ENCODE data around the gene OSBPL2.

GRCh38 chr20:62241506-62241905 is 3.2 kb downstream of the OSBPL2 start:
- TF ChIP-seq POLR2A (IDR thresholded peaks at IDR 0.05) (no peak), CTCF (IDR thresholded peaks at IDR 0.05) (no peak), EP300 (IDR thresholded peaks at IDR 0.05) (no peak)
